WTC11 (cell line): ENCODE results near the gene TRPM8. TPM values are rescaled to one million over a fixed set of nuclear protein-coding genes. Genes with fewer than 3 reads are reported as not detected.

ENCODE experiments used
- ATAC-seq: fragments of 200-7000 bp; cut with Tn5 transposase; 2 replicates; pipeline ENCODE4 v1.10.0; 2021; ENCODE audit warnings: mild to moderate bottlenecking, moderate library complexity
- CTCF ChIA-PET: fragments of 300-600 bp; sonication (Branson Sonifier 250); formaldehyde crosslinking; loops from one replicate; lab custom pipeline; 2021; ENCODE audit warnings: antibody characterized with exemption; lab: Charles Lee
- POLR2A ChIA-PET: fragments of 350-600 bp; sonication (Branson Sonifier 250); formaldehyde crosslinking; loops from one replicate; lab custom pipeline; 2021; ENCODE audit warnings: antibody characterized with exemption; lab: Charles Lee
- DNase-seq: peaks from one replicate; pipeline ENCODE4 v3.0.0; 2021; ENCODE audit warnings: low spot score
- H3K27ac Mint-ChIP-seq: 2 replicates; pipeline ENCODE4 v1.8.0; 2021; ENCODE audit warnings: mixed read lengths
- H3K27me3 Mint-ChIP-seq: 2 replicates; pipeline ENCODE4 v1.8.0; 2021; ENCODE audit warnings: low read depth, mild to moderate bottlenecking, moderate library complexity, mixed read lengths
- H3K36me3 Mint-ChIP-seq: 2 replicates; pipeline ENCODE4 v1.8.0; 2021; ENCODE audit warnings: mixed read lengths
- H3K4me1 Mint-ChIP-seq: 2 replicates; pipeline ENCODE4 v1.8.0; 2022; ENCODE audit warnings: mixed read lengths
- H3K4me3 Mint-ChIP-seq: 2 replicates; pipeline ENCODE4 v1.8.0; 2021; ENCODE audit warnings: mild to moderate bottlenecking, moderate library complexity, mixed read lengths
- H3K9me3 Mint-ChIP-seq: 2 replicates; pipeline ENCODE4 v1.8.0; 2021; ENCODE audit warnings: mixed read lengths
- CREB1 ChIP-seq: sonication (generic); formaldehyde crosslinking; IDR thresholded peaks from 2 replicates; pipeline ENCODE4 v1.8.0; 2023; ENCODE audit warnings: mild to moderate bottlenecking, missing genetic modification reagents
- E2F5 ChIP-seq: sonication (generic); formaldehyde crosslinking; IDR thresholded peaks from 2 replicates; pipeline ENCODE4 v1.8.1; 2022; ENCODE audit warnings: mild to moderate bottlenecking, moderate library complexity, missing genetic modification reagents
- ELF4 ChIP-seq: sonication (generic); formaldehyde crosslinking; IDR thresholded peaks from 2 replicates; pipeline ENCODE4 v1.8.1; 2022; ENCODE audit warnings: low read depth, mild to moderate bottlenecking, moderate library complexity, missing genetic modification reagents
- ETV6 ChIP-seq: sonication (generic); formaldehyde crosslinking; IDR thresholded peaks from 2 replicates; pipeline ENCODE4 v1.8.1; 2022; ENCODE audit warnings: mild to moderate bottlenecking, missing genetic modification reagents
- GRHL2 ChIP-seq: fragments of 250-450 bp; sonication (Bioruptor Pico); IDR thresholded peaks from 2 replicates; pipeline ENCODE4 v1.8.0; 2022; ENCODE audit warnings: mild to moderate bottlenecking, moderate library complexity; ENCODE audit not compliant: insufficient replicate concordance, severe bottlenecking
- JAZF1 ChIP-seq: fragments of 250-450 bp; sonication (Bioruptor Pico); IDR thresholded peaks from 2 replicates; pipeline ENCODE4 v1.9.0; 2021; ENCODE audit warnings: moderate library complexity, mild to moderate bottlenecking, inconsistent platforms
- JUN ChIP-seq: sonication (generic); formaldehyde crosslinking; IDR thresholded peaks from 2 replicates; pipeline ENCODE4 v1.8.0; 2023; ENCODE audit warnings: mild to moderate bottlenecking, missing genetic modification reagents
- KAT7 ChIP-seq: sonication (generic); formaldehyde crosslinking; IDR thresholded peaks from 2 replicates; pipeline ENCODE4 v1.8.1; 2023; ENCODE audit warnings: missing genetic modification reagents, mild to moderate bottlenecking, borderline replicate concordance
- NFATC4 ChIP-seq: fragments of 250-450 bp; sonication (Bioruptor Pico); IDR thresholded peaks from 2 replicates; pipeline ENCODE4 v1.9.0; 2021; ENCODE audit warnings: mild to moderate bottlenecking
- OVOL2 ChIP-seq: fragments of 250-450 bp; sonication (Bioruptor Pico); IDR thresholded peaks from 2 replicates; pipeline ENCODE4 v1.9.0; 2021; ENCODE audit warnings: mild to moderate bottlenecking, borderline replicate concordance
- PRRX2 ChIP-seq: fragments of 250-450 bp; sonication (Bioruptor Pico); IDR thresholded peaks from 2 replicates; pipeline ENCODE4 v1.8.0; 2021; ENCODE audit warnings: mild to moderate bottlenecking
- RORB ChIP-seq: fragments of 250-450 bp; sonication (Bioruptor Pico); IDR thresholded peaks from 2 replicates; pipeline ENCODE4 v1.9.0; 2021; ENCODE audit warnings: mild to moderate bottlenecking
- SOX15 ChIP-seq: fragments of 250-450 bp; sonication (Bioruptor Pico); IDR thresholded peaks from 2 replicates; pipeline ENCODE4 v1.9.0; 2021; ENCODE audit warnings: mild to moderate bottlenecking
- SP1 ChIP-seq: sonication (generic); formaldehyde crosslinking; conservative IDR thresholded peaks from 2 replicates; pipeline ENCODE4 v1.8.1; 2022; ENCODE audit warnings: missing genetic modification reagents
- TEAD1 ChIP-seq: sonication (generic); formaldehyde crosslinking; IDR thresholded peaks from 2 replicates; pipeline ENCODE4 v1.8.0; 2022; ENCODE audit warnings: mild to moderate bottlenecking, missing genetic modification reagents
- USF1 ChIP-seq: sonication (generic); formaldehyde crosslinking; IDR thresholded peaks from 2 replicates; pipeline ENCODE4 v1.8.0; 2022; ENCODE audit warnings: mild to moderate bottlenecking, missing genetic modification reagents
- ZBTB21 ChIP-seq: sonication (generic); formaldehyde crosslinking; IDR thresholded peaks from 2 replicates; pipeline ENCODE4 v1.8.1; 2023; ENCODE audit warnings: mild to moderate bottlenecking, missing genetic modification reagents, borderline replicate concordance
- ZNF121 ChIP-seq: sonication (generic); formaldehyde crosslinking; IDR thresholded peaks from 2 replicates; pipeline ENCODE4 v1.8.0; 2023; ENCODE audit warnings: missing genetic modification reagents
- ZNF232 ChIP-seq: sonication (generic); formaldehyde crosslinking; IDR thresholded peaks from 2 replicates; pipeline ENCODE4 v1.8.0; 2022; ENCODE audit warnings: mild to moderate bottlenecking, missing genetic modification reagents
- ZNF396 ChIP-seq: fragments of 250-450 bp; sonication (Bioruptor Pico); IDR thresholded peaks from 2 replicates; pipeline ENCODE4 v1.8.0; 2021; ENCODE audit warnings: mild to moderate bottlenecking, moderate library complexity, borderline replicate concordance
- ZNF423 ChIP-seq: fragments of 250-450 bp; sonication (Bioruptor Pico); IDR thresholded peaks from 2 replicates; pipeline ENCODE4 v2.1.2; 2022; ENCODE audit warnings: mild to moderate bottlenecking, moderate library complexity
- total RNA-seq: library from RNA; stranded (reverse); gene quantifications from 3 replicates; pipeline ENCODE4 v1.2.3, GENCODE V29; 2021
- TF ChIP-seq, protein P1 (sequence below): fragments of 250-450 bp; sonication (Bioruptor Pico); IDR thresholded peaks from 2 replicates; pipeline ENCODE4 v1.9.0; 2021; ENCODE audit warnings: mild to moderate bottlenecking
- TF ChIP-seq, protein P2 (sequence below): sonication (generic); formaldehyde crosslinking; IDR thresholded peaks from 2 replicates; pipeline ENCODE4 v1.8.1; 2022; ENCODE audit warnings: low read depth, missing genetic modification reagents, borderline replicate concordance
- TF ChIP-seq, protein P3 (sequence below): sonication (generic); formaldehyde crosslinking; IDR thresholded peaks from 2 replicates; pipeline ENCODE4 v1.8.1; 2022; ENCODE audit warnings: missing genetic modification reagents, borderline replicate concordance
- TF ChIP-seq, protein P4 (sequence below): sonication (generic); formaldehyde crosslinking; IDR thresholded peaks from 2 replicates; pipeline ENCODE4 v1.8.1; 2023; ENCODE audit warnings: mild to moderate bottlenecking, missing genetic modification reagents

Gene TRPM8
- total RNA-seq, 1 experiment from 2014 or later = 0.26 TPM

- ChIA-PET POLR2A (no interaction called here), CTCF (no interaction called here)
- Mint-ChIP-seq H3K27me3 (peaks cover 20% of the 10 kb centered on the region; the same call in 1 of the 2 replicates), H3K27ac (no peak overlapping the region), H3K4me3 (no peak overlapping the region), H3K9me3 (peaks cover 22% of the 10 kb centered on the region), H3K4me1 (no peaks in the 10 kb centered on the region), H3K36me3 (no peaks in the 10 kb centered on the region)
- DNase-seq = no peak
- ATAC-seq = no peak
- TF ChIP-seq NFATC4 (CRISPR knock-in tag) (no peak), ZNF396 (CRISPR knock-in tag) (no peak)
- TF ChIP-seq, protein P1, sequence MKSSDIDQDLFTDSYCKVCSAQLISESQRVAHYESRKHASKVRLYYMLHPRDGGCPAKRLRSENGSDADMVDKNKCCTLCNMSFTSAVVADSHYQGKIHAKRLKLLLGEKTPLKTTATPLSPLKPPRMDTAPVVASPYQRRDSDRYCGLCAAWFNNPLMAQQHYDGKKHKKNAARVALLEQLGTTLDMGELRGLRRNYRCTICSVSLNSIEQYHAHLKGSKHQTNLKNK (CRISPR knock-in tag) = no peak
These were observed 15.8 kb upstream of the TRPM8 start for GRCh38 chr2:233901367-233901766.

DNA sequence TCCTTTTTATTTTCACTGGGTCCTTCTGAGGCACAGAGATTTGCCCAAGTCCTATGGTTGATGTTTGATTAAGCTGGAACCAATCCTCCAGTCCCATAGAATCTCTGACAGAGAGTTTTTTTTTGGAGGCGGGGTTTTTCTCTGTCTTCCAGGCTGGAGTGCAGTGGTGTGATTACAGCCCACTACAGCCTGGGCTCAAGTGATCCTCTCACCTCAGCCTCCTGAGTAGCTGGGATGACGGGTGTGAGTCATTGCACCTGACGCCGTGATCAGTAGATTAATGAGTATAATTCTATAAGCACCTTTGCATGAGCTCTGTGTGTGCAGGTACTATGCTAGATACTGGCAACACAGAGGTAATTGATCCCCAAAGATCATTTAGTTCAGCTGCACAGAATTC is 15.3 kb upstream of the TRPM8 start:
- H3K36me3 Mint-ChIP-seq = no peaks in the 10 kb centered on the region
- POLR2A ChIA-PET = no interaction called here
- CTCF ChIA-PET = no interaction called here
- no peak for TF ChIP-seq KAT7 (CRISPR knock-in tag)
- TF ChIP-seq, protein P2, sequence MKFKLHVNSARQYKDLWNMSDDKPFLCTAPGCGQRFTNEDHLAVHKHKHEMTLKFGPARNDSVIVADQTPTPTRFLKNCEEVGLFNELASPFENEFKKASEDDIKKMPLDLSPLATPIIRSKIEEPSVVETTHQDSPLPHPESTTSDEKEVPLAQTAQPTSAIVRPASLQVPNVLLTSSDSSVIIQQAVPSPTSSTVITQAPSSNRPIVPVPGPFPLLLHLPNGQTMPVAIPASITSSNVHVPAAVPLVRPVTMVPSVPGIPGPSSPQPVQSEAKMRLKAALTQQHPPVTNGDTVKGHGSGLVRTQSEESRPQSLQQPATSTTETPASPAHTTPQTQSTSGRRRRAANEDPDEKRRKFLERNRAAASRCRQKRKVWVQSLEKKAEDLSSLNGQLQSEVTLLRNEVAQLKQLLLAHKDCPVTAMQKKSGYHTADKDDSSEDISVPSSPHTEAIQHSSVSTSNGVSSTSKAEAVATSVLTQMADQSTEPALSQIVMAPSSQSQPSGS (CRISPR knock-in tag) = no peak
- TF ChIP-seq SP1 (CRISPR knock-in tag) = no peak
- no peak for TF ChIP-seq TEAD1 (CRISPR knock-in tag)
- no peak for TF ChIP-seq ZNF232 (CRISPR knock-in tag)
- peaks cover 20% of the 10 kb centered on the region; the same call in 1 of the 2 replicates for H3K27me3 Mint-ChIP-seq
- no peaks in the 10 kb centered on the region for H3K4me1 Mint-ChIP-seq
- H3K27ac Mint-ChIP-seq = no peak overlapping the region
- H3K9me3 Mint-ChIP-seq = peaks cover 22% of the 10 kb centered on the region
- DNase-seq (no peak), ATAC-seq (no peak)
- no peak overlapping the region for H3K4me3 Mint-ChIP-seq

DNA sequence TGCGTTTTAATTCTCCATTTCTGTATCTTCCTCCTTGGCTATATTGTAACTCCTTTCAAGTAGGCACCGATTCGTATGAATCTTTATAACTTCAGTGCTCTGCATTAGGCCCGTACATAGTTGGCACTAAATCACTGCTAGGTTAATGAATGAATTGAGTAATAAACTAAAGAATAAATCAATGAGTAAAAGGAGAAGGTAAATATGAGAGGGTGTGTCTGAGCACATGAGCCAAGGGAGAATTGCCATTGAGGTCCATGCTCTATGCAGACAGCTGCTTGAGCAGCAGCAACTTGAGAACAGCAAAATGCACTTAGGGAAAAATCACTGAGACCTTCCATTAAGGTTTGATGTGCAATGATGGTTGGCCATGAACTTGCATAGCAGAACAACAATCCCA is 11.2 kb upstream of the TRPM8 start:
- no peak overlapping the region for H3K27ac Mint-ChIP-seq
- ChIA-PET CTCF (no interaction called here), POLR2A (no interaction called here)
- H3K36me3 Mint-ChIP-seq = no peaks in the 10 kb centered on the region
- no peaks in the 10 kb centered on the region for H3K4me1 Mint-ChIP-seq
- ATAC-seq (no peak), DNase-seq (no peak)
- H3K27me3 Mint-ChIP-seq = peaks cover 33% of the 10 kb centered on the region
- H3K4me3 Mint-ChIP-seq = no peak overlapping the region
- TF ChIP-seq, protein P3, sequence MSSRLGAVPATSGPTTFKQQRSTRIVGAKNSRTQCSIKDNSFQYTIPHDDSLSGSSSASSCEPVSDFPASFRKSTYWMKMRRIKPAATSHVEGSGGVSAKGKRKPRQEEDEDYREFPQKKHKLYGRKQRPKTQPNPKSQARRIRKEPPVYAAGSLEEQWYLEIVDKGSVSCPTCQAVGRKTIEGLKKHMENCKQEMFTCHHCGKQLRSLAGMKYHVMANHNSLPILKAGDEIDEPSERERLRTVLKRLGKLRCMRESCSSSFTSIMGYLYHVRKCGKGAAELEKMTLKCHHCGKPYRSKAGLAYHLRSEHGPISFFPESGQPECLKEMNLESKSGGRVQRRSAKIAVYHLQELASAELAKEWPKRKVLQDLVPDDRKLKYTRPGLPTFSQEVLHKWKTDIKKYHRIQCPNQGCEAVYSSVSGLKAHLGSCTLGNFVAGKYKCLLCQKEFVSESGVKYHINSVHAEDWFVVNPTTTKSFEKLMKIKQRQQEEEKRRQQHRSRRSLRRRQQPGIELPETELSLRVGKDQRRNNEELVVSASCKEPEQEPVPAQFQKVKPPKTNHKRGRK (CRISPR knock-in tag) = no peak
- TF ChIP-seq JUN (CRISPR knock-in tag) (no peak), PRRX2 (CRISPR knock-in tag) (no peak), GRHL2 (CRISPR knock-in tag) (no peak), CREB1 (no peak), SP1 (CRISPR knock-in tag) (no peak), ZNF423 (CRISPR knock-in tag) (no peak), SOX15 (CRISPR knock-in tag) (no peak), ELF4 (CRISPR knock-in tag) (no peak)
- H3K9me3 Mint-ChIP-seq = peaks cover 35% of the 10 kb centered on the region

DNA sequence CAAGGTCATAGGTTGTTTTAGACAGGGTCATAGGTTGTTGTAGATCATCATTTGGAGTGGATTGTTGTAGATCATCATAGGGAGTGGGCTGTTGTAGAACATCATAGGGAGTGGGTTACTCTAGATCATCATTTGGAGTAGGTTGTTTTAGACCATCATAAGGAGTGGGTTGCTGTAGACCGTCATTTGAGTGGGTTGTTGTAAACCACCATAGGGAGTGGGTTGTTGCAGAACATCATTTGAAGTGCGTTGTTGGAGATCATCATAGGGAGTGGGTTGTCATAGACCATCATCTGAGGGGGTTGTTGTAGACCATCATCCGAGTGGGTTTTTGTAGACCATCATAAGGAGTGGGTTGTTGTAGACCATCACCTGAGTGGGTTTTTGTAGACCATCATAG is 9.5 kb upstream of the TRPM8 start:
- ChIA-PET POLR2A (no interaction called here), CTCF (no interaction called here)
- ATAC-seq = no peak
- Mint-ChIP-seq H3K4me1 (no peaks in the 10 kb centered on the region), H3K27ac (no peak overlapping the region), H3K4me3 (no peak overlapping the region), H3K36me3 (no peaks in the 10 kb centered on the region), H3K9me3 (peaks cover 35% of the 10 kb centered on the region), H3K27me3 (peaks cover 25% of the 10 kb centered on the region)
- no peak for DNase-seq
- TF ChIP-seq RORB (CRISPR knock-in tag) (no peak), ETV6 (no peak), OVOL2 (CRISPR knock-in tag) (no peak), GRHL2 (CRISPR knock-in tag) (no peak), ZNF121 (CRISPR knock-in tag) (no peak), JAZF1 (CRISPR knock-in tag) (no peak), ZBTB21 (no peak), USF1 (CRISPR knock-in tag) (no peak), NFATC4 (CRISPR knock-in tag) (no peak), E2F5 (CRISPR knock-in tag) (no peak)
- TF ChIP-seq, protein P4, sequence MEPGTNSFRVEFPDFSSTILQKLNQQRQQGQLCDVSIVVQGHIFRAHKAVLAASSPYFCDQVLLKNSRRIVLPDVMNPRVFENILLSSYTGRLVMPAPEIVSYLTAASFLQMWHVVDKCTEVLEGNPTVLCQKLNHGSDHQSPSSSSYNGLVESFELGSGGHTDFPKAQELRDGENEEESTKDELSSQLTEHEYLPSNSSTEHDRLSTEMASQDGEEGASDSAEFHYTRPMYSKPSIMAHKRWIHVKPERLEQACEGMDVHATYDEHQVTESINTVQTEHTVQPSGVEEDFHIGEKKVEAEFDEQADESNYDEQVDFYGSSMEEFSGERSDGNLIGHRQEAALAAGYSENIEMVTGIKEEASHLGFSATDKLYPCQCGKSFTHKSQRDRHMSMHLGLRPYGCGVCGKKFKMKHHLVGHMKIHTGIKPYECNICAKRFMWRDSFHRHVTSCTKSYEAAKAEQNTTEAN = no peak
